Measurements from ENCODE around the gene TGFBRAP1.
"Not testable (repeated sequence)": the region's sequence is repeated elsewhere in the genome, so short reads cannot be mapped to it uniquely, and the experiment has no call there.

The TGFBRAP1 gene

DNA sequence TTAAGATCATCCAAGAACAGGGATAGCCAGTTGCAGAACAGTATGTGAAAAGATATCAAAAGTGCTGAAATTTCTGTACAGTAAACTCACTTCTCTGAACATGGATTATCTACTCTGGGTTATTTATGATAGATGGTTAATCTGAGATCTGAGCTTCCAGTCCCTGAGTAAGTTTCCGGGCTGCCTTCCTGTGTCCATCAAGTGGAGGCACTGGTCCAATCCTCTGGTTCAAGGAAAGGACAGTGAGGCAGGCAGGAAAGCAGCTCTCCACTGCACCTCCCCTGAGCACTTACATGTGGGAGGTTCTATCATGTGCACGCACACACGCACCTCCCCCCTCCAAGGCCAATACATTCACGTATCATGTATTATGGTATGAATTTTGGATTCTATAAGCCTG is 55.5 kb downstream of the TGFBRAP1 start:
- DNase-seq (ENCODE audit: low read depth in 2 of 2): no peak

- DNase-seq (ENCODE audit: low read depth in 2 of 2): no peak
Observed at GRCh38 chr2:105272176-105272575, 57.4 kb downstream of the TGFBRAP1 start.

GRCh38 chr2:105271393-105272045 is 58.0 kb downstream of the TGFBRAP1 start:
- no peak for DNase-seq (ENCODE audit: low read depth in 2 of 2)

DNA sequence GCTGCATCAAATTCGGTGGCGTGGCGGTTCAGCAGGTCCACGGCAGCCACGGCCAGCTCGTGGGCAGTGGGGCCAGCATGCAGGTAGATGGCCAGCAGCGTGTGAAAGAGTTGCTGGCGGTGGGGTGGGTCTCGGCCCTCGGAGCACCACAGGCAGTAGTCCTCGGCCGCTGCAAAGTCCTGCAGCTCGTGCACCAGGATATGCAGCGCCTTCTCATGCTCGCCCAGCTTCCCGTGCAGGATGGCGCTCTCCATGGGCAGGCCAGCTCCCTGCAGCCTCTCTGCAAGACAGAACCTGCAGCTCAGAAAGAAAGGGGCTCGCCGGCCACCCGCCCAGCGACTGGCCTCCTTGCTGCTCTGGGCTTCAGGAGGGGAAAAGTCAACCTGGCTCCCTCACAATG is 60.1 kb downstream of the TGFBRAP1 start:
- DNase-seq (ENCODE audit: low read depth in 2 of 2): no peak

DNA sequence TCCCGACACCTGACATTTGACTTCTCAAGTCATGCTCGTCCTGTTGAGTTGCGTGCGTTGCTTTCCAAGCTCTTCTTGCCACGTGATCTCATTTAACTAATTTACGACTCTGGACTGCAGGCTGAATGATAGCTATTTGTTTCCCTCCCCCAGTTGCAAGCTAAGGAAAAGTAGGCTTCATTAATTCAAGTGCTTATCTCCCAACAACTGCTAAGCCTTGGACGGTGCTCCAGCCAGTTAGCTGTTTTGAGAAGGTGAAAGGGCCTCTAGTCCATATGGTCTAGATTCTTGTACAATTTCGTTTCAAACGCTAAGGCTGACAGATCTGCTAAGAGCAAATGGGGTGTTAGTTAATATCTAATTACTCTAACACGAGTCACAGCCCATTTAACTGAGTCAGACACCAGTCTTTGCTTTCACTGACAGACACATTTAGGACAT is 66.9 kb downstream of the TGFBRAP1 start:
- no peak for DNase-seq (ENCODE audit: low read depth in 2 of 2)

DNA sequence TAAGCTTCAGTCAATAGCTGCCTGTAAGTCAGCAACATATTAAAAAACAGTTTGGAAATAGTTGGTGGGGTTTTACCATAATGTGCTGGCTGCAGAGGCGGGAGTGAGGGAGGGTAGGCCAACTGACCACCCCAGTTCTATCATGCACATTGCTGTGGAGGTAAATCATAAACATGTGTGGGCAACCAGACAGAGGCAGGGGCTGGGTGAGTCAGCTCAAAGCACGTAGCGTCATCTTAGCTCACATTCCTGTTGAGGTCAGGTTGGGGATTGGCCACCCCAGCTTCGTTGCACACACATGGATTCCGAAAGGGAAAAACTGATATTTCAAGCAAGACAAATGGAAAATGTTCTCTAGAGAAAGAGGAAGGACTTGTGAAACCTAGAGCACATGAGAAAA is 68.5 kb downstream of the TGFBRAP1 start:
- DNase-seq (ENCODE audit: low read depth in 2 of 2): peak; percentile 88 to 89

GRCh38 chr2:105258835-105259350 is 70.6 kb downstream of the TGFBRAP1 start:
- no peak for DNase-seq (ENCODE audit: low read depth in 2 of 2)

DNA sequence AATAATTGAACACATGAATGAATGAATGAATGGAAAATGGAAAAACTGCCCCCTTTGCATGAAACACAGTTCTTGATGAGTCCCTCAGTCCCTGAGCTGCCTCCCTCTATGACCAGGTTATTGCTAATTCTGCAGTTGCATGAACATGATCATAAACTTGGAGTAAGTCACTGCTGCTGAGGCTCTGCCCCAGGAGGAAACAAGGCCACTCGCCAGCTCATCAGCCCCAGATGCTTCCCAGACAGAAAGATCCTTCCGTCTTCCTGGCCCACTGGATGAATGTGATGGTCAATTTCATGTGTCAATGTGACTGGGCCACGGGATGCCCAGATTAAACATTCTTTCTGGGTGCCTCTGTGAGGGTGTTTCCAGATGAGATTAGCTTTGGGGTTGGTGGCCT is 71.6 kb downstream of the TGFBRAP1 start:
- DNase-seq (ENCODE audit: low read depth in 2 of 2): no peak

- DNase-seq (ENCODE audit: low read depth in 2 of 2): no peak
Observed at GRCh38 chr2:105256431-105257047, 73.0 kb downstream of the TGFBRAP1 start.

DNA sequence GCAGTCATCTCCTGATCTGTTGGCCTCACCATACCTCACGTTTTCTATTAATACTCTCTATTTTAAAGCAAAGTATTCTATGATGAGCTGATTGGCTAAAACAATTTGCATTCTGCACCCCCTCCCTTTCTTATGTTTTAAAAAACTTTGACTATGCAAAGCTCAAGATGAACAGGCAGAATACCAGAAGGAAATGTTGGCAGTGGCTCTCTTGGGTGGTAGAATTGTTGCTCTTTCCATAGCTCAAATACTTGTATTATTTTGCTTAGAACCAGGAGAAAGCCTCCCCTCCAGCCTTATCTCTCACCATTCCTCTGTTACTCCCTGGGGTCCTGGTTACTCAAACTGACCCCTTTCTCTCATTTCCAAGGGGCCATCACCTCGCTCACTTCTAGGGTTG is 73.6 kb downstream of the TGFBRAP1 start:
- DNase-seq (ENCODE audit: low read depth in 2 of 2): no peak

DNA sequence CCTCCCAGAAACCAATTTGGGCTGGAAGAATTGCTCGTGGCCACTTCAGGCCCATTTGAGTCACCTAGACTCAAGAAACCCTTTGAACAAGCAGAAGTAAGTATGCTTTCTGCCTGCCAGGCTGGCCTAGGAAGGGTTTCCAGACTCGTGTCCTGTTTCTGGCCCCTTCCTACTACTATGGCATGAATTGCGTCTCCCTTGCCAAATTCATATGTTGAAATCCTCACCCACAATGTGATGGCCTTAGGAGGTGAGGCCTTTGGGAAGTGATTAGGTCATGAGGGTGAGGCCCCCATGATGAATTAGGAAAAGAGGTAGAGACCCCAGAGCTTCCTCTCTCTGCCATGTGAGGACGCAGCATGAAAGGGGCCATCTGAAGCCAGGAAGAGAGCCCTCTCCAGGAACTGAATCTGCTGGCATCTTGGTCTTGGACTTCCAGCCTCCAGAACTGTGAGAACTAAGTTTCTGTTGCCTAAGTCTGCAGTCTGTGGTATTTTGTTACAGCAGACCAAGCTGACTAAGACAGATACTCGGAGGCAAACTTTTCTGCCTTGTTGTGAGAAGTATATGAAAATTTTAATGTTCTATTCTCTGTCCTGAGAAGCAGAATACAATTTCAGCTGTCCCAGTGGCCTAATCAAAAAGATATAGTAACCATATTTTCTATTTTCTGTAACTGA is 74.9 kb downstream of the TGFBRAP1 start:
- DNase-seq (ENCODE audit: low read depth in 2 of 2): no peak

- DNase-seq (ENCODE audit: low read depth in 2 of 2): peak in 1 of 2 experiments; percentile 26
Observed at GRCh38 chr2:105252271-105252670, 77.3 kb downstream of the TGFBRAP1 start.

GRCh38 chr2:105251016-105251648 is 78.4 kb downstream of the TGFBRAP1 start:
- DNase-seq (ENCODE audit: low read depth in 2 of 2): not testable (repeated sequence)

DNA sequence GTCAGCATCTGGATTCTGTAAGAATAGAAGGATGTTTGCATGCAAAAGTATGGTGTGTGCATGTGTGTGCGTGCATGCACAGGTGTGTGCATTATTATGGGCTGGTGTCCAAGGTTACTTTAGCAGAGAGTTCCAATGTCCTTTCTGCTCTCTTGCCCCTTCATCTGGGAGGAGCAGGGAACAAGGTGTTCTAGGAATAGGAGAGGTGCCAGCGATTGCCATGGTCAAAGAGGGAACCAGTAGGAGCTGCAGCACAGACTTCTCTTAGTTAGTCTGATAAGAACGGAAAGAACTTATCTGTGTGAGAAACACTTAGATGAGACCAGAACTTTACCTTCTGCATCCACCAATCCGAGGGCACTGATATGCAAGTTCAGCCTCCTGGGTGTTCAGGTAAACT is 79.6 kb downstream of the TGFBRAP1 start:
- no peak for DNase-seq (ENCODE audit: low read depth in 2 of 2)

DNA sequence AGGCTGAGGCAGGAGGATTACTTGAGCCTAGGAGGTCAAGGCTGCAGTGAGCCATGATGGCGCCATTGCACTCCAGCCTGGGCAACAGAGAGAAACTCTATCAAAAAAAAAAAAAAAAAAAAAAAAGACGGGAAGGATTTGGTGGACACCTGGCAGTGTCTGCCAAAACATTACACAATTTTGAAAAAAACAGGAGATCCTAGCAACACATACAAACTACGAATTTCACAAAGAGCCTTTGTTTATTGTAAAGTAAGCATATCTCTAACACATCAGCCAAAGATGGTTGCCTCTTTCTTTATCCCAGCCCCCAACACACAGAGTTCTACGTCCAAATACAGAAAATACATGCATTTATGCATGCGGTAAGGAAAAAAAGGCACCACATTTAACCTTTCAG is 80.4 kb downstream of the TGFBRAP1 start:
- no peak for DNase-seq (ENCODE audit: low read depth in 2 of 2)

DNA sequence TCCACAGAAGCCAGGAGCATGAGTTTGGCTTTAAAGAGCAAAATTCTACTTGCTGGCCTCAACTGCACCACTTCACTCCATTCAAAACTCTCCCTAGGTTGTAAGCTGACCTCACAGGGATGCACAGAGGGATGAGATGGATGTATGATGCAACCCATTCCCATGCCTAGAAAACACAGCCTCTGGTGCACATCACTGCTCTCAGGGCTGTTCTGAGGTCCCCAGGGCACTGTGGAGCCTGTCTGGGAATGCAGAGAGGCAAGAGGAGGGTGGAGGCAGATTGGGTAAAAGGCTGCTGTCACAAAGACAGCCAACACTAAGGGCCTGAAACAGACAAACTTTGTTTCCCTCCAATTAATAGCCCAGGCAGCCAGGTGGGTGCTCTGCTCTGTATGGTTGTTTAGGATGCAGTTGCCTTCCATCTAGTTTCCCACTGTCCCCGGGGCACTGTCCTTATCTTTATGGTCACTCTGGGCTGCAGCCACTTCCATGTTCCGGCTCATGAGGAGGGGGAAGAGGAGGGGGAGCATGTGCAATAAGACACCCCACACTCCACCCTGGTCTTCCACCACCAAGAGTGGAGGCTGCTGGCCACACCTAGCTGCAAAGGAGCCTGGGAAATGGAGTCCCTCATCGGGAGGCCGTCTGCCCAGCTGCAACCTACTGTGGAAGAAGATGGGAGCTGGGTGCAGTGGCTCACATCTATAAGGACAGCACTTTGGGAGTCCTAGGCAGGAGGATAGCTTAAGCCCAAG is 81.0 kb downstream of the TGFBRAP1 start:
- peak in 1 of 2 experiments; percentile 24 for DNase-seq (ENCODE audit: low read depth in 2 of 2)

GRCh38 chr2:105244451-105244850 is 85.1 kb downstream of the TGFBRAP1 start:
- no peak for DNase-seq (ENCODE audit: low read depth in 2 of 2)

DNA sequence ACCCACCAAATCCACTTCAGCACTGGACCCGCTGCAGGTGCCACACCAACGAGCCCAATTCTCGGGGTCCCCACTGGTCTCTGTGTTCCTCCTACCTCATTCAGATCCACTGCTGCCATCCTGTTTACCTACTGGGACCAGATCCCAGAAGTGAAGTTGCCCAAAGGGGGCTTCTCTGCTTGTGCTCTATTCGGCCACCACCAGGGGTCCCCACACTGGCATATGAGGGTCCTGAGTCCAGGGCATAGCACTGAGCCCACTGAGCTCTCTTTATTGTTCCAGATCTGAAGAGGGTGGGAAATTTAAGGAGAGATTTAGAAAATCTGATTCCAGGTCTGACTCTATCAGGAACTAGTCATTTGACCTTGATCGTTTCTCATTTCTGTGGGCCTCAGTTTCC is 85.6 kb downstream of the TGFBRAP1 start:
- DNase-seq (ENCODE audit: low read depth in 2 of 2): no peak

DNA sequence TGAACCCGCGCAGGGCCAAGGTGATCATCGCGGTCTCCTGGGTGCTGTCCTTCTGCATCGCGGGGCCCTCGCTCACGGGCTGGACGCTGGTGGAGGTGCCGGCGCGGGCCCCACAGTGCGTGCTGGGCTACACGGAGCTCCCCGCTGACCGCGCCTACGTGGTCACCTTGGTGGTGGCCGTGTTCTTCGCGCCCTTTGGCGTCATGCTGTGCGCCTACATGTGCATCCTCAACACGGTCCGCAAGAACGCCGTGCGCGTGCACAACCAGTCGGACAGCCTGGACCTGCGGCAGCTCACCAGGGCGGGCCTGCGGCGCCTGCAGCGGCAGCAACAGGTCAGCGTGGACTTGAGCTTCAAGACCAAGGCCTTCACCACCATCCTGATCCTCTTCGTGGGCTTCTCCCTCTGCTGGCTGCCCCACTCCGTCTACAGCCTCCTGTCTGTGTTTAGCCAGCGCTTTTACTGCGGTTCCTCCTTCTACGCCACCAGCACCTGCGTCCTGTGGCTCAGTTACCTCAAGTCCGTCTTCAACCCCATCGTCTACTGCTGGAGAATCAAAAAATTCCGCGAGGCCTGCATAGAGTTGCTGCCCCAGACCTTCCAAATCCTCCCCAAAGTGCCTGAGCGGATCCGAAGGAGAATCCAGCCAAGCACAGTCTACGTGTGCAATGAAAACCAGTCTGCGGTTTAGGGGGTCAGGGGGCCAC is 87.1 kb downstream of the TGFBRAP1 start:
- DNase-seq (ENCODE audit: low read depth in 2 of 2): no peak

- no peak for DNase-seq (ENCODE audit: low read depth in 2 of 2)
Observed at GRCh38 chr2:105241443-105241842, 88.1 kb downstream of the TGFBRAP1 start, which contains the start of gene GPR45. Gene GPR45, plus strand, starts transcription at chr2:105241743. Its CDS starts 116 bp downstream, at chr2:105241859.

- DNase-seq (ENCODE audit: low read depth in 2 of 2): peak; percentile 81 to 82
Observed at GRCh38 chr2:105239924-105240323, 89.6 kb downstream of the TGFBRAP1 start.

Data from fibroblast of skin of left biceps (primary cell).